Measurements from ENCODE around the gene EPM2A. TPM values are rescaled to one million over a fixed set of nuclear protein-coding genes. Genes with fewer than 3 reads are reported as not detected.

The EPM2A gene
- total RNA-seq, 1 donor from 2014 or later, result 14.0 TPM

GRCh38 chr6:145602726-145603326 is 132.5 kb downstream of the EPM2A start:
- intact Hi-C loops (cut with DNase I), result no loop called here
- H3K27ac ChIP-seq, result no peak overlapping the region
- H3K9me3 ChIP-seq, result no peaks in the 10 kb centered on the region
- DNase-seq (ENCODE audit: extremely low spot score in 2 of 2), result no peak
- H3K27me3 ChIP-seq, result no peaks in the 10 kb centered on the region
- TF ChIP-seq POLR2AphosphoS5 (IDR thresholded peaks at IDR 0.05; ENCODE audit: insufficient read depth in 1 of 2, low read depth in 1 of 2) (no peak), POLR2A (IDR thresholded peaks at IDR 0.05) (no peak), CTCF (IDR thresholded peaks at IDR 0.05) (no peak)
- no peak overlapping the region for H3K4me3 ChIP-seq
- H3K4me1 ChIP-seq, result no peaks in the 10 kb centered on the region
- no peaks in the 10 kb centered on the region for H3K36me3 ChIP-seq

DNA sequence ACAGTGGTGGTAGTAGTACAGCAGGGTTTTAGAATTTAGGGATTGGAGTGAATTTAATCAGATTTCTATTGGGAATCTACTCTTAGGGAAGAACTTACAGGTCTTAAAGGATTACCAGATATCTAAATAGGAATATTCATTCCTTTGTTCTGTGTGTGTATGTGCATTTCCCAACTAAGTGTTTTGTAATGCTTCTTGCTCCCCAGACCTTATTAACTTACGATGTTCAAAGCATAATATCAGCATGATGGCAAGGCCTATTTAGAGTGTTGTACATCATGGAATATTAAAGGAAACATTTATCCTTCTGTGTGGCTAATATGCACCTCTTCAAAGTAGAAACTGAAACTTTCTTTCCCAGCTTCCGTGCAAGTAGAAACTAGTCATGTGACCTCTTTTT is 133.9 kb downstream of the EPM2A start:
- Histone ChIP-seq H3K27me3 (no peaks in the 10 kb centered on the region), H3K4me1 (no peaks in the 10 kb centered on the region), H3K36me3 (no peaks in the 10 kb centered on the region), H3K27ac (no peak overlapping the region), H3K9me3 (no peaks in the 10 kb centered on the region), H3K4me3 (no peak overlapping the region)
- no peak for TF ChIP-seq POLR2A (IDR thresholded peaks at IDR 0.05)
- TF ChIP-seq CTCF (IDR thresholded peaks at IDR 0.05), result no peak
- no peak for TF ChIP-seq POLR2AphosphoS5 (IDR thresholded peaks at IDR 0.05; ENCODE audit: insufficient read depth in 1 of 2, low read depth in 1 of 2)
- DNase-seq (ENCODE audit: extremely low spot score in 2 of 2), result no peak
- intact Hi-C loops (cut with DNase I), result no loop called here

DNA sequence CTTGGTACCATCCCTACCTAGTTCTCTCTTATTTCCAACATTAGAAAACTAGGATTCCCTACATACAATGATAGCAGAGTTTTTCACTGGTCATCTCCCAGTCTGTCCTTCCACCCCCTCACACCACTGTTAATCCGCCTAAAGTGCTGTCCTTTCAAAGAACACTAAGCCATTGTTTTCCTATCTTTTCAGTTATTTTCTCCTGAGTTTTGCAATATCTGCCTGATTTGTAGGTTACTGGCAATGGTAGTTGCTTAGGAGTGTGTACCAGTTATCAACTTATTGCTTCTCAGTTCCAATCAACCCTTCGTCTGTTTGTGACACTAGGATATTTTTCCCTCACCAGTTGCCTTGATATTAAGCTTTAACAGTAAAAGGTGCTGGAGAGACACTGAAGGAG is 135.0 kb downstream of the EPM2A start:
- Histone ChIP-seq H3K27ac (no peak overlapping the region), H3K4me1 (no peaks in the 10 kb centered on the region), H3K4me3 (no peak overlapping the region), H3K27me3 (no peaks in the 10 kb centered on the region), H3K36me3 (no peaks in the 10 kb centered on the region), H3K9me3 (no peaks in the 10 kb centered on the region)
- TF ChIP-seq POLR2A (IDR thresholded peaks at IDR 0.05) (no peak), POLR2AphosphoS5 (IDR thresholded peaks at IDR 0.05; ENCODE audit: insufficient read depth in 1 of 2, low read depth in 1 of 2) (no peak), CTCF (IDR thresholded peaks at IDR 0.05) (no peak)
- DNase-seq (ENCODE audit: extremely low spot score in 2 of 2), result no peak
- intact Hi-C loops (cut with DNase I), result no loop called here

GRCh38 chr6:145588981-145589380 is 146.3 kb downstream of the EPM2A start:
- Histone ChIP-seq H3K27ac (no peak overlapping the region), H3K4me3 (no peak overlapping the region), H3K9me3 (no peaks in the 10 kb centered on the region), H3K36me3 (no peaks in the 10 kb centered on the region), H3K4me1 (no peaks in the 10 kb centered on the region), H3K27me3 (no peaks in the 10 kb centered on the region)
- DNase-seq (ENCODE audit: extremely low spot score in 2 of 2), result no peak
- intact Hi-C loops (cut with DNase I), result no loop called here
- no peak for TF ChIP-seq CTCF (IDR thresholded peaks at IDR 0.05)
- TF ChIP-seq POLR2AphosphoS5 (IDR thresholded peaks at IDR 0.05; ENCODE audit: insufficient read depth in 1 of 2, low read depth in 1 of 2), result no peak
- no peak for TF ChIP-seq POLR2A (IDR thresholded peaks at IDR 0.05)

DNA sequence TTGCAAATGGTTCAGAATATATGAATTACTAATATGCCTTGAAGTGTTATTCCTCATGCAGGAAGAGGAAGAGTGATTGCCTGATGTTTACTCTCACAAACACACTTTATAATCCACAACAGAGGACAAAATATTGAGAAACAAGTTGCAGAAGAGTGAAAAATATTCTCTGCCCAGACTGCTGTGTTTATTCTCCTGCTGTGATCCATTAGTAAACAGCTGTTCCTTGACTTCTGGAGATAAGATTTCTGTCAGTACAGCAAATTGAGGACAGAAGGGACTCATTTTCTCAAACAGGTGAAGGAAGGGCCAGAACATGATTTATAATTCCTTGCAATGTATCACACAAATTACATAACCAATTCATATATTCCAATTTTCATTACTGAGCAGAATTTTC is 148.0 kb downstream of the EPM2A start:
- H3K36me3 ChIP-seq, result no peaks in the 10 kb centered on the region
- no peak overlapping the region for H3K27ac ChIP-seq
- H3K4me1 ChIP-seq, result no peaks in the 10 kb centered on the region
- TF ChIP-seq POLR2AphosphoS5 (IDR thresholded peaks at IDR 0.05; ENCODE audit: insufficient read depth in 1 of 2, low read depth in 1 of 2), result no peak
- no peak for TF ChIP-seq POLR2A (IDR thresholded peaks at IDR 0.05)
- no peak overlapping the region for H3K4me3 ChIP-seq
- DNase-seq (ENCODE audit: extremely low spot score in 2 of 2), result no peak
- intact Hi-C loops (cut with DNase I), result no loop called here
- no peaks in the 10 kb centered on the region for H3K9me3 ChIP-seq
- H3K27me3 ChIP-seq, result no peaks in the 10 kb centered on the region

All from vagina (tissue), 2 donors.